Measurements from ENCODE around the gene FHAD1. TPM values are rescaled to one million over a fixed set of nuclear protein-coding genes. Genes with fewer than 3 reads are reported as not detected.

FHAD1 gene
- total and polyA plus RNA-seq, 9 of the 15 experiments (the other 6 are each of a cell fraction or from before 2014, with no cell fraction given), result 0.32 to 2.1 (median 1.5) TPM; not detected in 1

DNA sequence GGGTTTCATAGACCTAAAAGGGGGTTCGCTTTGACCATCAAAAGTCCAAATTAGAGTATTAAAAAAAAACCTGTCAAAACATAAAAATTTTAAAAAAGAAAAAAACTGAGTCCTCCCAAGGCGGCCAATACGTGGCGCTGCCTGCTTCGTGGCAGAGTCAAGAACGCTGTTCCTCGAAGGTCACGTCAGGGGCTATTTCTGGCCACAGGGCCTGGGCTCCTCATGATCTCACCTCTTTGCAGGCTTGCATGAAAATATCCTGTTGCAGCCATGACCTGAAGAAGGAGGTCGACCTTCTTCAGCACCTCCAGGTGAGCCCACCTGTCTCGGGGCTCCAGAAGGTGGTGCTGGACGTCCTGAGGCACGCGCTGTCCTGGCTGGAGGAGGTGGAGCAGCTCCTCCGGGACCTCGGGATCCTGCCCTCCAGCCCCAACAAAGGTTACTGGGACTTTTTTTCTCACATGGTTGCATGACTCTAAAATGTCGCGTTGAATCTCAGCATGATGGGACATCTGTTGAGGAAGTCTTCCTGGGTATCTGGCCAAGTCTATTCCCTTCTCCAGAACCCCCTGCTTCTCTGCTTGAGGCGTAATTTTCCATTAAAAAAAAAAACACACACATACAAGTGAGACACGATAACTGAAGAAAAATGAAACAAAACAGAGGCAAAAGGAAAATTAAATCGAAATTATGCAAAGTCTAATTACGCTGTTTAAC is 82.2 kb downstream of the FHAD1 start (continued):
- TF ChIP-seq, protein P1, sequence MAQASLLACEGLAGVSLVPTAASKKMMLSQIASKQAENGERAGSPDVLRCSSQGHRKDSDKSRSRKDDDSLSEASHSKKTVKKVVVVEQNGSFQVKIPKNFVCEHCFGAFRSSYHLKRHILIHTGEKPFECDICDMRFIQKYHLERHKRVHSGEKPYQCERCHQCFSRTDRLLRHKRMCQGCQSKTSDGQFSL (CRISPR knock-in tag; IDR thresholded peaks at IDR 0.05), result no peak
- TF ChIP-seq, protein P1 (tag; IDR thresholded peaks at IDR 0.05), result no peak
- no peak for TF ChIP-seq FOXO4 (CRISPR knock-in tag; IDR thresholded peaks at IDR 0.05)
- TF ChIP-seq HNRNPLL (IDR thresholded peaks at IDR 0.05; ENCODE audit: low read depth, low read length, poor library complexity, severe bottlenecking), result no peak
- peak; percentile 17; the same call in 1 of the 2 replicates for TF ChIP-seq GABPB1 (CRISPR knock-in tag; IDR thresholded peaks at IDR 0.05)
- TF ChIP-seq ZNF184 (CRISPR knock-in tag; IDR thresholded peaks at IDR 0.05), result no peak
- no peak for TF ChIP-seq ZBTB17 (CRISPR knock-in tag; IDR thresholded peaks at IDR 0.05)
- TF ChIP-seq MAX (CRISPR knock-in tag; IDR thresholded peaks at IDR 0.05), result no peak
- TF ChIP-seq, protein P2, sequence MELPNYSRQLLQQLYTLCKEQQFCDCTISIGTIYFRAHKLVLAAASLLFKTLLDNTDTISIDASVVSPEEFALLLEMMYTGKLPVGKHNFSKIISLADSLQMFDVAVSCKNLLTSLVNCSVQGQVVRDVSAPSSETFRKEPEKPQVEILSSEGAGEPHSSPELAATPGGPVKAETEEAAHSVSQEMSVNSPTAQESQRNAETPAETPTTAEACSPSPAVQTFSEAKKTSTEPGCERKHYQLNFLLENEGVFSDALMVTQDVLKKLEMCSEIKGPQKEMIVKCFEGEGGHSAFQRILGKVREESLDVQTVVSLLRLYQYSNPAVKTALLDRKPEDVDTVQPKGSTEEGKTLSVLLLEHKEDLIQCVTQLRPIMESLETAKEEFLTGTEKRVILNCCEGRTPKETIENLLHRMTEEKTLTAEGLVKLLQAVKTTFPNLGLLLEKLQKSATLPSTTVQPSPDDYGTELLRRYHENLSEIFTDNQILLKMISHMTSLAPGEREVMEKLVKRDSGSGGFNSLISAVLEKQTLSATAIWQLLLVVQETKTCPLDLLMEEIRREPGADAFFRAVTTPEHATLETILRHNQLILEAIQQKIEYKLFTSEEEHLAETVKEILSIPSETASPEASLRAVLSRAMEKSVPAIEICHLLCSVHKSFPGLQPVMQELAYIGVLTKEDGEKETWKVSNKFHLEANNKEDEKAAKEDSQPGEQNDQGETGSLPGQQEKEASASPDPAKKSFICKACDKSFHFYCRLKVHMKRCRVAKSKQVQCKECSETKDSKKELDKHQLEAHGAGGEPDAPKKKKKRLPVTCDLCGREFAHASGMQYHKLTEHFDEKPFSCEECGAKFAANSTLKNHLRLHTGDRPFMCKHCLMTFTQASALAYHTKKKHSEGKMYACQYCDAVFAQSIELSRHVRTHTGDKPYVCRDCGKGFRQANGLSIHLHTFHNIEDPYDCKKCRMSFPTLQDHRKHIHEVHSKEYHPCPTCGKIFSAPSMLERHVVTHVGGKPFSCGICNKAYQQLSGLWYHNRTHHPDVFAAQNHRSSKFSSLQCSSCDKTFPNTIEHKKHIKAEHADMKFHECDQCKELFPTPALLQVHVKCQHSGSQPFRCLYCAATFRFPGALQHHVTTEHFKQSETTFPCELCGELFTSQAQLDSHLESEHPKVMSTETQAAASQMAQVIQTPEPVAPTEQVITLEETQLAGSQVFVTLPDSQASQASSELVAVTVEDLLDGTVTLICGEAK (IDR thresholded peaks at IDR 0.05), result no peak
- TF ChIP-seq, protein P2 (CRISPR knock-in tag; IDR thresholded peaks at IDR 0.05), result no peak
- no peak for TF ChIP-seq HIVEP1 (CRISPR knock-in tag; IDR thresholded peaks at IDR 0.05)
- 0 out of 2 replicates have a peak, but pooled peaks have one; percentile 14 for TF ChIP-seq DMBX1 (CRISPR knock-in tag; IDR thresholded peaks at IDR 0.05; ENCODE audit: borderline replicate concordance)
- TF ChIP-seq, protein P3, sequence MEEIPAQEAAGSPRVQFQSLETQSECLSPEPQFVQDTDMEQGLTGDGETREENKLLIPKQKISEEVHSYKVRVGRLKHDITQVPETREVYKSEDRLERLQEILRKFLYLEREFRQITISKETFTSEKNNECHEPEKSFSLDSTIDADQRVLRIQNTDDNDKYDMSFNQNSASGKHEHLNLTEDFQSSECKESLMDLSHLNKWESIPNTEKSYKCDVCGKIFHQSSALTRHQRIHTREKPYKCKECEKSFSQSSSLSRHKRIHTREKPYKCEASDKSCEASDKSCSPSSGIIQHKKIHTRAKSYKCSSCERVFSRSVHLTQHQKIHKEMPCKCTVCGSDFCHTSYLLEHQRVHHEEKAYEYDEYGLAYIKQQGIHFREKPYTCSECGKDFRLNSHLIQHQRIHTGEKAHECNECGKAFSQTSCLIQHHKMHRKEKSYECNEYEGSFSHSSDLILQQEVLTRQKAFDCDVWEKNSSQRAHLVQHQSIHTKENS (CRISPR knock-in tag; IDR thresholded peaks at IDR 0.05), result no peak
- no peak for TF ChIP-seq SREBF2 (CRISPR knock-in tag; IDR thresholded peaks at IDR 0.05)
- peak; percentile 71; the same call in 1 of the 2 replicates for TF ChIP-seq XRCC5 (IDR thresholded peaks at IDR 0.05; ENCODE audit: low read depth, low read length)

Measured in K562 (cell line).